GM18870 (cell line): ENCODE results near the gene HDAC5.
A peak's percentile ranks its signal among the peaks of the same experiment; 100 is the strongest.
"Not testable (repeated sequence)": the region's sequence is repeated elsewhere in the genome, so short reads cannot be mapped to it uniquely, and the experiment has no call there.

ENCODE experiments used
- ATAC-seq: cut with Tn5 transposase; IDR thresholded peaks from one replicate; pipeline ENCODE4 v1.9.1; 2021; ENCODE audit warnings: moderate library complexity; ENCODE audit not compliant: unreplicated experiment

Gene HDAC5

DNA sequence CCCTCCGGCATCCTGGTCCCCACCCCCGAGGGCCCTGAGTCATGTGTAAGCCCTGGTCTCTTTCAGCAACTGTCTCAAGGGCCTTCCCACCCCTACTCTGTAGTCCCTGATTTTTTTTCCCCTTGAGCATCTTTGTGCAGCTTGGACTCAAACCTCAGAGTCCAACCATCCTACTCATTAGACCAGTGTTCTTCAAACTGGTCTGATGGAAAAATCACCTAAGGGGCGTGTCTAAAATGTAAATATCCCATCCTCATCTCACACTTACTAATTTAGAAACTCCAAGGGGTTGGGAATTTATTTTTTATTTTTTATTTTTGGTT, 52.3 kb downstream of the HDAC5 start:
- peak; percentile 8 for ATAC-seq

DNA sequence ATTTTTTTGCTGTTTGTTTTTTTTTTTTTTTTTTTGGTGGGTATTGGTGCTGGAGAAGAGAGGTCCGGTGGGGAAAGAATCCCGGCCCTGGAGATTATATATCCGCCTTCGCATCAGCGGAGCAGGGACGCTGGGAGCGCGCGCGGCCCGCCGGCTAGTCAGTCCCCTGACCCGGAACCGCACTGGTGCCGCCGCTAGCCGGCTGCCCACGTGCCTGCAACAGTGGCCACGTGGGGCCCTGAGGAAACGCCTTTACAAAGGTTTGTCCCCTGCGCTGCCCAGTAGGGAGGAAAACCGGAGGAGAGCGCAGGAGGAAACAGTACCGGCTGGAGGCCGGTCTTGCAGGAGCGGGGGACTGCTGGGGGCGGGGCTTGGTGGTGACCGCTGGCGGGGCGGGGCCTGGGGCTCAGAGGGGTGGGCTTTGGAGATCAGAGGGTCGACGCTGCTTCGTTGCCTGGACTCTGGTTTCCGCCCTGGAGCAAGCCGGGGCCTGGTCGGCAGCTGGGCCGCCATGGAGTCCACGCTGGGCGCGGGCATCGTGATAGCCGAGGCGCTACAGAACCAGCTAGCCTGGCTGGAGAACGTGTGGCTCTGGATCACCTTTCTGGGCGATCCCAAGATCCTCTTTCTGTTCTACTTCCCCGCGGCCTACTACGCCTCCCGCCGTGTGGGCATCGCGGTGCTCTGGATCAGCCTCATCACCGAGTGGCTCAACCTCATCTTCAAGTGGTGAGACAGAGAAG, 52.8 kb downstream of the HDAC5 start, which contains the start of gene G6PC3:
G6PC3 (plus strand) TSS at position 281 of the 743 bp plus-strand sequence; CDS start at position 512, 231 bp downstream.
- peak; percentile 53 for ATAC-seq

DNA sequence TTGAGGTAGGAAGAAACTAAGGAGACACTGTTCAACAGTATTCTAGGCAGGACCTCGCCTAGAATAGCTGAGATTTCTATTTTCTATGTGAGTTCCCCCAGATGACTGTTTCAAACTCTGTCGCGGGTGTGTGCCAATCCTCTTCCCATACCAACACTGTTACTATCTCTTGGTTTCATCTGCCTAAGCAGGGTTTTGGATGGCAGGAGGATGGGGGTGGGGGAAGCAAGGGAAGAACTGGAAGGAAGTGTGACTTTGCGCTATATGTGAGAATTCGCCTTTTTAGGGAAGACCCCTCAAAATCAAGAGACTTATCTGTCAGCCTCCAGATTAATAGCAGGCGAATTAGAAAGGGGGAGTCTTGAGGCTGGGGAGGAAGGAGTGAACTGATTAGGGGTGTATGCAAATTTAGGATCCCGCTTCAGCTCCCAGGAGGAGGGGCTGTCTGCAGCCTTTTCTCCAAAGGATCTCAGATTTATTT, 53.4 kb downstream of the HDAC5 start:
- ATAC-seq = no peak

DNA sequence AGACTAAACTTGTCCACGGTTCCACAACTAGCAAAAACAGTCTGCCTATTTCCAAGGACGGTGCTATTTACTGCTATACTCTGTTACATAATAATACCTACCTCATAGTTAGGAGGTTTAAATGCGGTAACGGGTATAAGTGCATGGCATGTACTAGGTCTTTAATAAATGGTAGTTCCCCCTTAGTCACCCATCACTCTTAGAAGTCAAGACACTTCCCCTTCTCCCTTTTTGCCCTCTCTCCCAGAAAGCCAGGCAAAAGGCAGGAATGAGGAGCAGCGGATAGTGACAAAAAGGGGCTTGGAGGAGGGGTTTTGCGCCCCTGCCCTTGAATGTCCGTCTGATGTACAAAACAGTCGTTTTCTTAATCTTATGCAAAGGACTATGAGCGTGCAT, 55.9 kb downstream of the HDAC5 start:
- no peak for ATAC-seq

DNA sequence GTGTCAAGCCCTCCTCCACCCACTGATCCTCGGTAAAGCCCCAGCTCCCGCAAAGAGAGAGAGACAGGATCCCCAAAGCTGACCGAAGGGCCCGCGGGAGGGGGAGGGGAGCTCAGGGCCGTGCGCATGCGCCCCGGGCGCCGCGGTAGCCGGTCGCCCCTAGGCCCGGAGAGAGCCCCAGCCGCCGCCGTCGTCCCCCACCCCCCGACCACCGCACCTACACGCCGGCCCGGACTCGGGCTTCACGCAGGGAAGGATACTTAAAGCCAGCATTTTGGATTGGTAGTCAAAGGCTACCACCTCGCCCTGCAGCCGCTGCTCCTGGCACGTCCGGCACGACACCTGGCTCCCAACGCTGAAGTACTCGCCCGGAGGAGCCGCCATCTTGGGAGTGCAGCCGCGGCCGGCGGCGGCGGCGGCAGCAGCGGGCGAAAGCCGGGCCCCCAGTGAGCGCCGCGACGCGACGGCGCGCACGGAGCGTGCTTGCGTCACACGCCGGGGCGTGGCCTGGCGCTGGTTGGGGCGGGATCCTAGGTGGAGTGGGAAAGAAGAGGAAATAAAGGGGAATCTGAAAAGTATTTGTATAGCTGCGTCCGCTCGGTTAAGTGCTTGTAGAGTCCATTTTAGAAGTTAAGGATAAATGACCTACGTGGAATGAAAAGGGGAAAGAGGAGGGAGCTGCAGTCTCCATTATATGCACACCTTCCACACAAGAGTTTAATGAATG, 57.1 kb downstream of the HDAC5 start, which contains the start of gene LSM12:
LSM12 (minus strand) TSS at position 468 of the 727 bp plus-strand sequence; CDS start at position 384, 84 bp downstream.
- no peak for ATAC-seq

DNA sequence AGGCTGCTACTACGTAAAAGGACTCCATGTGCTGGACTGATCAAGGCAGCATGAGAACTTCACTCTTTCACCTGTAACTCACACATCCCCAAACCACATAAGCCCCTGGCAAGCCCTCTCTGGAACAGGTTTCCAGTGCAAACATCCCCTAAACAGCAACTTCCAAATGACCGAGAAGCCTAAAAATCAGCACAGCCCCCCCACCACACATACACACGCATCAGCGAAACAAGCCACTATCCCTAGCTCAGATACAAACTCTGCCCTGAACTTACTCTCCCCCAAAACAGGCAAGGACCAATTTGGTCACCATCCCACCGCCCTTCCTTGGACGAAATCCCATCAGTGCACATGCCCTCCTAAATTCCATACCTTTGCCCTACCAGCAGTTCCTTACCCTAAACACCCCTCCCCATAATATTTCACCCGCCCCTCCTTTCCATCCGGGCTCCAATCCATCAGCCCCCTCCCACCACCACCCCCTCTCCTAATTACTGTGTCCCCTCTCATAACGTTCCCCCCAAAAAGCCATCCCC, 57.7 kb downstream of the HDAC5 start:
- no peak for ATAC-seq

DNA sequence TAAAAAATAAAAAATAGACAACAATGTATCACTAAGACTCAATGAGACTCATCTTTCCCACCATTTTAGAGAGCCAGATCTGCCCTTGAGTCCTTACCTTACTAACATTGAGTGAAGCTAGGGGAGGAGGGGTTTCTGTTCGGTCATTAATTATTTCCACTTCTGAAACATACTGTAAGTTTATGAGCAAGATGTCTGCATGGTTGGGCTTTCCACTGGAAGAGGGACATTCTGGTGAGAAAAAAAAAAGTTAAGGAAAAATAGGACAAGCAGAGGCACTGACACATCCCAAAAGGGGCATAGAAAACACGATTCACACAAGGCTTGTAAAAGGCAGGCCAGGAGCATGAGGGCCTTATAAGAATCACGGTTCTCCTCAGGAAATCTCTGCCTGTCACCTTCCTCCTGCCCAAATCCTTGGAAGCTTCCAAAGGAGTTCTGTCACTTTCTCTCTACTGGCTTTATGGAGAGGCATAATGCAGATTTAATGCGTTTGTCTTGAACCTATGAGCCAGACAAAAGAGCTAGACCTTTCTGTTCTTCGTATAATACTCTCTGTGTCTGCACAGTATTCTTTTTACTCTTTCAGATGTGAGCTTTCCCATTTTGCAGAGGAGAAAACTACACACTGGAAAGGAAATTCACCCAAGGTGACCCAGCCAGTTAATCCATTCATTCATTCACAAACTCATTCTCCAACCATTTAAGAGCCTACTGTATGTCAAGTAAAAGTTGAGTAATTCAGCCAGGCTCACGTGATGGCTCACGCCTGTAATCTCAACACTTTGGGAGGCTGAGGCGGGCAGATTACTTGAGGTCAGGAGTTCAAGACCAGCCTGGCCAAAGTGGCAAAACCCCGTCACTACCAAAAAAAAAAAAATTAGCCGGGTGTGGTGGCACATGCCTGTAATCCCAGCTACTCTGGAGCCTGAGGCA, 59.5 kb downstream of the HDAC5 start:
- no peak for ATAC-seq

DNA sequence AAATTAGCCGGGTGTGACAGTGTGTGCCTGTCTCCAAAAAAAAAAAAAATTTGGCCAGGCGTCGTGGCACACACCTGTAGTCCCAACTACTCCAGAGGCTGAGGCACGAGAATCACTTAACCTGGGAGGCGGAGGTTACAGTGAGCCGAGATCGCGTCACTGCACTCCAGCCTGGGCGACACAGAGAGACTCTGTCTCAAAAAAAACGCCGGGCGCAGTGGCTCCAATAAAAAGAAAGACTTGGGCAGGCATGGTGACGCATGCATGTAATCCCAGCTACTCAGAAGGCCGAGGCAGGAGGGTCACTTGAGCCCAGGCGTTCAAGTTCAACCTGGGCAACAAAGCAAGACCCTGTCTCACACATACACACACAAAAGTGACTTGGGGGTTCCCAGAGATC, 60.6 kb downstream of the HDAC5 start:
- no peak for ATAC-seq

DNA sequence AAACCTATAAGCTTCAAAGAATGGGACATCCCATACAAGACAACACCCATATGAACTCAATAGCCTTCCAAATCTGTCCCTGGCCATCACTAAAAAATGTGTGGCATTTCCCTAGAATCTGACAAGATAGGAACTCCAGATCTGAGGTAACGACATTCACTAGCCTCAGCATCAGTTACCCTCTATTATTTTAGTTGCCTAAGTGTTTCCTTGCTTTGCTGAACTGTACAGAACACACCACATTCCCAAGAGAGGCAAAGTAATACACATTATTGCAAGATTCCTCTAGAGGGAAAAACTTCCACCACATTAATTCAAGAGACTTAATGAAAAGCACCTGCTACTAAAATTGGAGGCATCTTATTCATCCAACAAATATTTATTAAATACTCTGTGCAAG, 62.0 kb downstream of the HDAC5 start:
- ATAC-seq = no peak

DNA sequence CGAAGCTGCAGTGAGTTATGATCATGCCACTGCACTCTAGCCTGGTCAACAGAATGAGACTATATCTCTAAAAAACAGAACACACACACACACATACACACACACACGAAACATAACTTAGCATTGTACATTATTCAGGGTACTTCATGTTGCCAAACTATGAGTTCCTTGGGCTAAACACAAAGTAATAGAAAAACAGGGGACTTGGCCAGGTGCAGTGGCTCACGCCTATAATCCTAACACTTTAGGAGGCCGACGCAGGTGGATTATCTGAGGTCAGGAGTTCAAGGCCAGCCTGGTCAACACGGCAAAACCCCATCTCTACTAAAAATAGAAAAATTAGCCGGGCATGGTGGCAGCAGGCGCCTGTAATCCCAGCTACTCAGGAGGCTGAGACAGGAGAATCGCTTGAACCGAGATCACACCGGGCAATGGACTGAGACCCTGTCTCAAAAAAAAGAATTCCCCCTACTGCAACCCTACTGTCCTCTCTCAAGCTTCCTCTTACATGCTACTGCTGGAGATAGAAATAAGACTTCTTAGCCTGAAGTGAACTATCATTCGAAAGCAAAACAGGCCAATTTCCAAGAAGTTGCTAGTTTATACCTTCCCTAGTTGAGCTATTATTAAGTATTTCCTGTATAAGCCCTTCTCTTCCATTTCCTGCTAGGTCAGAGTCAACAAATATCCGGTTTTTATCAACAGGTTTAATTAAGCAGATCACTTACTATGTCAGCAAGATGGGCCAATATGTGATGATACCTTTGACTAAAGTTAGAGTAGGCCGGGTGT, 64.1 kb downstream of the HDAC5 start:
- ATAC-seq = no peak

DNA sequence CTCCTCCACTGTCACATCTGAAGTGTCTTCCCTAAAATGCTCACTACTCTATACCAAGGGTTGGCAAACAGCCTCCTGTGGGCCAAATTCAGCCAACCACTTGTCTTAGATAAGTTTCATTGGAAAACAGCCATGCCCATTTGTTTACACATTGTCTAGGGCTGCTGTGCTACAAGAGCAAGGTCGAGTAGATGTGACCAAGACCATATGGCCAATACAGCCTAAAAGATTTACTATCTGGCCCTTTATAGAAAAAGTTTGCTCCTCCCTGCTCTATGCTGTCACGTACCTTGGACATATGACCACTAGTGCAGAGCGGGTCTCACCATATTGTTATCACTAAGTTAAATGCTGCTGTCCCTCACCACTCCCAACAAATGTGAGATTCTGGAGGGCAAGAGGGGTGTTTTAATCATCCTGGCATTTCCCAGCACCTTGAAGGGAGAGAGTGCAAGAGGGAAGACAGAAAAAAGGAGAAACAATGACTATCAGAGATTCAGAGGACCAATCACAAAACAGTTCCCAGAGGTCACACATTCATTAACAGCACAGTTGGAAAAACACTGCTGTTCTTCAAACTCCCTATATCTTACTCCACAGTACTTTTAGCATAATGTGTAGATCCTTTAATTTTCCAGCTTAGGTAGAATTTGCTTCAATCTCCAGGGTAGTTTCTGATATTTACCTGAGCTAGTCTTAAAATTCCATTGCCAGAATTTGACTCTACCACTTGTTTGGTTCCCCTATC, 70.1 kb downstream of the HDAC5 start:
- no peak for ATAC-seq

DNA sequence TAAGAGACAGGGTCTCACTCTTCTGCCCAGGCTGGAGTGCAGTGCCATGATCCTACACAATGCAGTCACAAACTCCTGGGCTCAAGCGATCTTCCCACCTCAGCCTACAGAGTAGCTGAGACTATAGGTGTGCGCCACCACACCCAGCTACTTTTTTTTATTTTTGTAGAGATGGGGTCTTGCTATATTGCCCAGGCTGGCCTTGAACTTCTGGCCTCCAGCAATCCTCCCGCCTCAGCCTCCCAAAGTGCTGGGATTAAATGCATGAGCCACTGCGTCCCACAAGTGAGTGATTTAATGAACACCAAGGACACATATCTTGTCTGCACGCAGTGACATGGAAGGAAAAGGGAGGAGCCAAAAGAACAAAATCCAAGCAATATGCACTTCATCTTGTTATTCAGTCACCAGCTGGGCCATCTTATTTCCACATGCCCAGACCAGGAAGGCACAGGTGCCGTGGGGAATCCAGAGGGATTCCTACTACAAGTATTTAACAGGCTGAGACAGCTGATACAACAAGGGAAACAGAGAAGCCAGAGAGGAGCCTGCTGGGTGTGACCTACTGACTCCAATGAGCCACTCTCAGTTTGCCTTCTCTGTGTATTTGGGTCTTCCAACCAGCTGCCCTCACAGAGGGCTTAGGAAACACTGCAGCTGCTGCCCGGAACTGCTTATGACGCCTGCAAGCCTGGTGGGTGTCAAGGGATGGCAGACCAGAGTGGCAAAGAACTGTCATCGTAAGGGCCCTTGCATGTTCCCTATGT, 74.0 kb downstream of the HDAC5 start:
- ATAC-seq = no peak

DNA sequence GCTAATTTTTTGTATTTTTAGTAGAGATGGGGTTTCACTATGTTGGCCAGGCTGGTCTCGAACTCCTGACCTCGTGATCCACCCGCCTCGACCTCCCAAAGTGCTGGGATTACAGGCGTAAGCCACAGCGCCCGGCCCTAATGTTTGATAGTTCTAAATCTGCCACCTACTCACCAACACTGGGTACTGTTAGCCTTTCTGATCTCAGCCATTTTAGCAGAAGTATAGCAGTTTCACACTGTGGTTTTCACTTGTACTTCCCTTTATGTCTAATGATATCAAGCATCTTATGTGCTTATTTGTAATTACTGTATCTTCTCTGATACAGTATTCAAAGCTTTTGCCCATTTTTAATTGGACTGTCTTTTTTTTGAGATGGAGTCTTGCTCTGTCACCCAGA, 76.5 kb downstream of the HDAC5 start:
- not testable (repeated sequence) for ATAC-seq

DNA sequence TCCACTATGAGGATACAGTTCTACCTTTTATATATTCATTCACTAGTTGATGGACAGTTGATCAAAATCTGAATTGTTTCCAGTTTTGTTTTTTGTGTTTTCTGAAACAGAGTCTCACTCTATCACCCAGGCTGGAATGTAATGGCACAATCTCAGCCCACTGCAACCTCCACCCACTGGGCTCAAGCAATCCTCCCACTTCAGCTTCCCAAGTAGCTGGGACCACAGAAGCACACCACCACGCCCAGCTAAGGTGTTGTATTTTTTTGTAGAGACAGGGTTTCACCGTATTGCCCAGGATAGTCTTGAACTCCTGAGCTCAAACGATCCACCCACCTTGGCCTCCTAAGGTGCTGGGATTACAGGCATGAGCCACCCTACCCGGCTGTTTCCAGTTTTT, 78.0 kb downstream of the HDAC5 start:
- ATAC-seq = no peak

DNA sequence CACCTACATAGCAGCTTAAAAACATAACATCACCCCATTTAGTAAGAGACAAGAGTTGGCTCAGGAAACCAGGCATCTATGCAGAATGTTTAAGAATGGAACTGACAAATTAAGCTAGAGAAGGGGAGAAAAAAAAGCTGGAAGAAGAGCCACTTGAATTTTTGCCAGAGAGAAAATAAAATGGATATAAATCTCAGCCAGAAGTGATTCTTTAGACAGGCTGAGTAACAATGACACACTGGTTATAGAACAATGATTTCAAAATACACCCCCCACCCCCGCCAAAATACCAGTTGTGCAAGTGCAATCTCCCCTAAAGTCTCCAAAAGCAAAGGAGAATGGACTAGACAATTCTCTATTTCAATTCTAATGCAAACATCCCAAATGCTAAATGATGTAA, 79.4 kb downstream of the HDAC5 start:
- ATAC-seq = no peak

DNA sequence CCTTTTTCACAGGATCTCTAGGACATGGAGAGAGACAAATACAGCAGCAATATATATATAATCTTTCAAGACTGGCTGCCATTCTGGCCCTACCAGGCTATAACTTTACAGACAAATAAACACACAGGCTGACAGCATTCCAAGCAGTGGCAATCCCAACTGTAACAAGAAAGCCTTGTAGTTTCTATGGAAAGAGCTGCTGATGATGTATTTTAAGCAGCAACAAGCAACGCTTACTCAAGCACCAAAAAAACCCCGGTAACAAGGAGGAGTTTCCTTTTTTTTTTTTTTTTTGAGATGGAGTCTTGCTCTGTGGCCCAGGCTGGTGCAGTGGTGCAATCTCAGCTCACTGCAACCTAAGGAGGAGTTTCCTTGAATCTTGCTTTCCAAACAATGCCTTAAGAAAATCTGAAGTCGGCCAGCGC, 80.2 kb downstream of the HDAC5 start:
- ATAC-seq = no peak

DNA sequence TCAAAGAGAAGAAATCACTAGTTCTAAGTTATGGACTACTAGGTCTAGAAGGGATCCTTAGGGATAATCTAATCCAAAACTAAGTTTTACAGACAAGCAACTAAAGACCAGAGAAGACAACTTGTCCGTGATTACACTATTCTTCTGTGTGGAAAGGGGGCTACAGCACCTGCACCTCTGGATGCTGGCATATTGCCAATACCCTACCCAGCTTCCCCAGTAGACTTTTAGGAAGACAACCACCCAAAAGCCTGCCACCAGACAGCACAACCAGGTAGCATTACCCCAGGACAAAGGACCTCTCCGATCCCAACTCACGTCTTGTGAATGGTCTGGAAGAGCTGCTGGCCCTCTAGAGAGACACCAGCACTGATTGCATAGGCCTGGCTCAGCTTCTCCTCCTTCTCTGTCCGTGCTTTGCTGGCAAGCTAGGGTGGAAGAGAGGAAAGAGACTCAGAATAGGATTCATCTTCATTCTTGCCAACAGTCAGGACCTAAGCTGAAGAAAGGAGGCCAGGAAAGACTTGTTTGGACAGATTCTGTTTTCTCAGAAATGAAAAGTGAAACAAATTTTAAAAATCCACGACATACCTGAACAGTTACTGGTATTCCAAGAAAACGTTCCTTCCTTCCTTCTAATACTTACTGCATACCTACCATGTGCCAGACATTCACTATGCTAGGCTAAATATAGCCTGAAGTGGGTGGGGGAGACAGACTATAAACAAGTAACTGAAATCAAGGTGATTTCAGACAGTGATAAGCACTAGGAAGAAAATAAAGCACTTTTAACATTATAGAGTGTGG, 83.4 kb downstream of the HDAC5 start:
- ATAC-seq = no peak

DNA sequence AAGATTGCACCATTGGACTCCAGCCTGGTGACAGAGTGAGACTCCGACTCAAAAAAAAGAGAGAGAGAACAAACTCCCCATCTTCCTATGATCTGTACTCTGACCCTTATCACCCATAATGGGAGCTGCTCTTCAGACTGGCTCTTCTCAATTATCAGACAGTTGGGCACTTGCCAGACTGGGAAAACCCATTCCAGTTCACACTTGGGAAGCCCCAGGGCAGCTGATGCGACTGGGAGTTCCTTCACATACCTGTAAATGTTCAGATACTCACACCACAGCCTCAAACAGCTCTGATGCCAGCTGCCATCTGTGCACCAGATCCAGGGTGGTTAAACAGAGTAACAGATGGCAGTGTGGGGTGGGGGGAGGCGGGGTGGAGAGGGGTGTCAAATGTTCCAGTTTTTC, 84.8 kb downstream of the HDAC5 start:
- ATAC-seq = no peak
